ENCODE data around the gene PACRGL.
A peak's percentile ranks its signal among the peaks of the same experiment; 100 is the strongest.
"Not testable (repeated sequence)": the region's sequence is repeated elsewhere in the genome, so short reads cannot be mapped to it uniquely, and the experiment has no call there.

Gene PACRGL

GRCh38 chr4:20723463-20723862 is 23.2 kb downstream of the PACRGL start:
- no peak for DNase-seq (ENCODE audit: low read depth)

GRCh38 chr4:20724915-20725314 is 24.7 kb downstream of the PACRGL start:
- no peak for DNase-seq (ENCODE audit: low read depth)

- DNase-seq (ENCODE audit: low read depth), result no peak
Observed at GRCh38 chr4:20735931-20736330, 35.7 kb downstream of the PACRGL start.

- DNase-seq (ENCODE audit: low read depth), result not testable (repeated sequence)
Observed at GRCh38 chr4:20746000-20746399, 45.7 kb downstream of the PACRGL start.

- no peak for DNase-seq (ENCODE audit: low read depth)
Observed at GRCh38 chr4:20752641-20753040, 52.4 kb downstream of the PACRGL start.

GRCh38 chr4:20754036-20754435 is 53.8 kb downstream of the PACRGL start:
- no peak for DNase-seq (ENCODE audit: low read depth)

- DNase-seq (ENCODE audit: low read depth), result no peak
Observed at GRCh38 chr4:20760053-20760452, 59.8 kb downstream of the PACRGL start.

- no peak for DNase-seq (ENCODE audit: low read depth)
Observed at GRCh38 chr4:20761382-20761781, 61.1 kb downstream of the PACRGL start.

- no peak for DNase-seq (ENCODE audit: low read depth)
Observed at GRCh38 chr4:20761826-20762225, 61.6 kb downstream of the PACRGL start.

GRCh38 chr4:20764366-20764992 is 64.2 kb downstream of the PACRGL start:
- DNase-seq (ENCODE audit: low read depth), result no peak

GRCh38 chr4:20773144-20773997 is 73.1 kb downstream of the PACRGL start:
- DNase-seq (ENCODE audit: low read depth), result peak; percentile 39

GRCh38 chr4:20778896-20779295 is 78.6 kb downstream of the PACRGL start:
- no peak for DNase-seq (ENCODE audit: low read depth)

- not testable (repeated sequence) for DNase-seq (ENCODE audit: low read depth)
Observed at GRCh38 chr4:20783134-20783533, 82.9 kb downstream of the PACRGL start.

- no peak for DNase-seq (ENCODE audit: low read depth)
Observed at GRCh38 chr4:20787940-20788665, 87.8 kb downstream of the PACRGL start.
